NB4 (cell line): Measurements from ENCODE around the gene COL6A6.

ENCODE experiments used
- MAX ChIP-seq: IDR thresholded peaks from 2 replicates; pipeline ENCODE4 v1.6.1; 2011; ENCODE audit warnings: low read depth, low read length
- MYC ChIP-seq: IDR thresholded peaks from 2 replicates; pipeline ENCODE4 v1.6.1; 2011; ENCODE audit warnings: low read depth, low read length
- POLR2A ChIP-seq: IDR thresholded peaks from 2 replicates; pipeline ENCODE4 v1.6.1; 2011; ENCODE audit warnings: mild to moderate bottlenecking; ENCODE audit not compliant: insufficient read length; ENCODE audit errors: extremely low read depth
- TF ChIP-seq, protein P1 (sequence below): IDR thresholded peaks from one replicate; pipeline ENCODE4 v1.5.1; 2012; ENCODE audit warnings: low read depth, low read length

GRCh38 chr3:130515755-130516154 is 1.2 kb upstream of the COL6A6 start:
- TF ChIP-seq, protein P1, sequence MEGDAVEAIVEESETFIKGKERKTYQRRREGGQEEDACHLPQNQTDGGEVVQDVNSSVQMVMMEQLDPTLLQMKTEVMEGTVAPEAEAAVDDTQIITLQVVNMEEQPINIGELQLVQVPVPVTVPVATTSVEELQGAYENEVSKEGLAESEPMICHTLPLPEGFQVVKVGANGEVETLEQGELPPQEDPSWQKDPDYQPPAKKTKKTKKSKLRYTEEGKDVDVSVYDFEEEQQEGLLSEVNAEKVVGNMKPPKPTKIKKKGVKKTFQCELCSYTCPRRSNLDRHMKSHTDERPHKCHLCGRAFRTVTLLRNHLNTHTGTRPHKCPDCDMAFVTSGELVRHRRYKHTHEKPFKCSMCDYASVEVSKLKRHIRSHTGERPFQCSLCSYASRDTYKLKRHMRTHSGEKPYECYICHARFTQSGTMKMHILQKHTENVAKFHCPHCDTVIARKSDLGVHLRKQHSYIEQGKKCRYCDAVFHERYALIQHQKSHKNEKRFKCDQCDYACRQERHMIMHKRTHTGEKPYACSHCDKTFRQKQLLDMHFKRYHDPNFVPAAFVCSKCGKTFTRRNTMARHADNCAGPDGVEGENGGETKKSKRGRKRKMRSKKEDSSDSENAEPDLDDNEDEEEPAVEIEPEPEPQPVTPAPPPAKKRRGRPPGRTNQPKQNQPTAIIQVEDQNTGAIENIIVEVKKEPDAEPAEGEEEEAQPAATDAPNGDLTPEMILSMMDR = no peak
- no peak for TF ChIP-seq POLR2A
- no peak for TF ChIP-seq MYC
- TF ChIP-seq MAX = no peak
